Sigmoid colon (tissue), 7 donors: ENCODE data around the gene TNPO1. TPM values are rescaled to one million over a fixed set of nuclear protein-coding genes. Genes with fewer than 3 reads are reported as not detected.
A peak's percentile ranks its signal among the peaks of the same experiment; 100 is the strongest.

Experiments used
- DNase-seq: peaks from one replicate; pipeline ENCODE4 v3.0.0-alpha.2; 2019
- H3K27ac ChIP-seq, 4 donors: fragments of 200-600 bp; sonication (generic); one replicate each; pipeline ENCODE4 v1.5.1; 2016 to 2019; ENCODE audit warnings: mild to moderate bottlenecking in 1 of 4
- H3K27me3 ChIP-seq, 3 donors: fragments of 200-600 bp; sonication (generic); one replicate each; pipeline ENCODE4 v1.5.1; 2019; ENCODE audit warnings: mild to moderate bottlenecking in 1 of 3
- H3K36me3 ChIP-seq, 4 donors: fragments of 200-600 bp; sonication (generic); one replicate each; pipeline ENCODE4 v1.5.1; 2016 to 2019
- H3K4me1 ChIP-seq, 4 donors: fragments of 200-600 bp; sonication (generic); one replicate each; pipeline ENCODE4 v1.5.1; 2017 to 2019
- H3K4me3 ChIP-seq, 4 donors: fragments of 200-600 bp; sonication (generic); one replicate each; pipeline ENCODE4 v1.5.1; 2017 to 2019; ENCODE audit warnings: mild to moderate bottlenecking in 2 of 4, moderate library complexity in 1 of 4
- H3K9me3 ChIP-seq, 4 donors: fragments of 200-600 bp in 3 of 4; sonication (generic) in 3 of 4; one replicate each; pipeline versions ENCODE4 v1.5.1 to v1.6.1; 2013 to 2019
- CTCF ChIP-seq, 4 experiments: fragments of 450-650 bp in 3 of 4; fragments of 200-600 bp in 1 of 4; IDR thresholded peaks; one replicate each; pipeline ENCODE4 v1.5.1; 2016 to 2019; ENCODE audit warnings: antibody characterized with exemption in 4 of 4, mild to moderate bottlenecking in 3 of 4, moderate library complexity in 2 of 4
- EP300 ChIP-seq, 4 donors: sonication (generic); formaldehyde crosslinking; IDR thresholded peaks; one replicate each; pipeline ENCODE4 v1.6.1; 2017; ENCODE audit warnings: antibody characterized with exemption in 4 of 4
- POLR2A ChIP-seq, 2 donors: fragments of 450-650 bp; IDR thresholded peaks; one replicate each; pipeline ENCODE4 v1.6.1; 2016; ENCODE audit warnings: antibody characterized with exemption in 2 of 2, mild to moderate bottlenecking in 2 of 2, moderate library complexity in 2 of 2
- POLR2AphosphoS5 ChIP-seq, 4 donors: sonication (generic); formaldehyde crosslinking; IDR thresholded peaks; one replicate each; pipeline ENCODE4 v1.6.1; 2017; ENCODE audit warnings: antibody characterized with exemption in 4 of 4
- WGBS, 2 donors: extraction: QIAGEN DNeasy Blood & Tissue Kit; methylation state at CpG; one replicate each; pipeline ENCODE4 v1.1.7; 2013; 5-methylcytosine and 5-hydroxymethylcytosine counted together
- intact Hi-C: fragments of 100-400 bp; cut with DNase I; formaldehyde crosslinking; loops from one replicate; pipeline ENCODE4 v1.15.1; 2023
- polyA plus RNA-seq, 3 donors: library from polyadenylated mRNA; stranded (reverse); fragments of 200-250 nt; gene quantifications; one replicate each; pipeline ENCODE4 v1.2.3, GENCODE V29; 2013
- total RNA-seq, 4 donors: library from RNA; depleted of rRNA; stranded (reverse); fragments of >200 nt; gene quantifications; one replicate each; pipeline ENCODE4 v1.1.0, GENCODE V29; 2016
- donor health status: healthy with polysubstance abuse.
- donor health status: Bipolar disorder and iron deficiency.
- donor health status: healthy.

TNPO1 gene
- 100 to 1,000 TPM in 3 of 4 donors, 10 to 100 TPM in 1; 86.2 to 145 (median 113) TPM for total RNA-seq
- polyA plus RNA-seq, result 10 to 100 TPM; 18.6 to 28.7 (median 22.8) TPM

DNA sequence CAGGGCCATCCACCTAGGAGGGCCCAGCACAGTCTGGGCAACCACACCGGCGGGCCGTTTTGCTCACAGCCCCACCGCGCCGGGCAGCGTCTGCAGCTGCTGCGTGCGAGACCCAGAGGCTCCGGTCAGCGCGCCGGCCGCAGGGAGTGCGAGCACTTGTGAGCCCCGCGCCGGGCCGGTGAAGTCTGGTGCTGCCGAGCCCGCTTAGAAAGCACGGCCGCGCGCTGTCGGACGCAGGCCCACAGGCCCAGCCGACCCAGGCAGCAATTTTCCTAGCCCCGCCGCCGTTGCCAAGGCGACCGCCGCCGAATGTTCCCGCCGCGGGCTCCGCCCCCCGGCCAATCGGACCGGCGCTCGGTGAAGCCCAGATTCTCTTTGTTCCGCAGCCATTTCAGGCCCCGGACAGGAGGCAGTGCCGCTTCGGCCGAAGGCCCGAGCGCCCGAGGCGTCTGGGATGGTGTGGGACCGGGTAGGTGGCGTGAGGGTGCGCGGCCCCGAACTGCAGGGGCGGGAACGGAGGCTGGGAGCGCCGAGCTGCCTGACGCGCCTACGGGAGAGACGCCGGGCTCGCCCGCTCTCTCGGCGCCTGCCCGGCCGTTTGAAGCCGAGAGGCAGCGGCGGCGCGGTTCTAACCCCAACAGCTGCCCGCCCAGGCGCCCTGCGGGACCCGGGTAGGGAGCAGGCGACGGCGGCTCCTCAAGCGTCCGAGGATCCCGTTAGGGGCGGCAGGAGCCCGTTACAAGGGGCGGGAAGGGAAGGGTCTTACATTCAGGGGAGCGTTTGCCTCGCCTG lies at the start of gene TNPO1:
Gene TNPO1, plus strand, starts transcription at position 378 of the 792 bp plus-strand sequence. Its CDS starts 77 bp downstream, at position 455.
- no peaks in the 10 kb centered on the region for H3K9me3 ChIP-seq
- no peaks in the 10 kb centered on the region for H3K27me3 ChIP-seq
- DNase-seq, result peak; percentile 96
- H3K4me3 ChIP-seq, result peak within 1 kb of the TSS; percentile 65 to 88 (median 74)
- WGBS, 2 donors, result 0% methylated on average over 93 of the region's 93 CpGs
- intact Hi-C loops, result loop anchor here (1.0 to 10.0 kb wide), 3 partner anchors 32 to 206 kb away; no protein-coding TSS in a partner anchor
- H3K36me3 ChIP-seq, result no peaks in the 10 kb centered on the region
- H3K27ac ChIP-seq, result peak within 1 kb of the TSS; percentile 94 to 98 (median 96)
- H3K4me1 ChIP-seq, result peaks cover 0 to 29% (median 24%) of the 10 kb centered on the region in 4 donors
- TF ChIP-seq CTCF (IDR thresholded peaks at IDR 0.05) (no peak), POLR2AphosphoS5 (IDR thresholded peaks at IDR 0.05) (peak; percentile 96 to 99 (median 97)), POLR2A (IDR thresholded peaks at IDR 0.05) (peak; percentile 90 to 92), EP300 (IDR thresholded peaks at IDR 0.05) (peak in 1 of 4 donors; percentile 32)

- H3K27me3 ChIP-seq, result no peaks in the 10 kb centered on the region
- no peaks in the 10 kb centered on the region for H3K9me3 ChIP-seq
- intact Hi-C loops, result no loop called here
- no peaks in the 10 kb centered on the region for H3K36me3 ChIP-seq
- no peak overlapping the region for H3K27ac ChIP-seq
- no peak for DNase-seq
- H3K4me3 ChIP-seq, result no peak overlapping the region
- no peaks in the 10 kb centered on the region for H3K4me1 ChIP-seq
- WGBS, 2 donors, result 33 to 71% methylated on average over 7 of the region's 7 CpGs
- no peak for TF ChIP-seq POLR2A (IDR thresholded peaks at IDR 0.05)
- TF ChIP-seq CTCF (IDR thresholded peaks at IDR 0.05), result no peak
- no peak for TF ChIP-seq POLR2AphosphoS5 (IDR thresholded peaks at IDR 0.05)
Observed at GRCh38 chr5:72767289-72768010, 49.0 kb upstream of the TNPO1 start.

- Histone ChIP-seq H3K27ac (no peak overlapping the region), H3K4me3 (no peak overlapping the region), H3K36me3 (no peaks in the 10 kb centered on the region), H3K9me3 (no peaks in the 10 kb centered on the region), H3K4me1 (no peaks in the 10 kb centered on the region), H3K27me3 (no peaks in the 10 kb centered on the region)
- WGBS, 2 donors, result 93 to 97% methylated on average over 4 of the region's 4 CpGs
- intact Hi-C loops, result no loop called here
- no peak for DNase-seq
- no peak for TF ChIP-seq CTCF (IDR thresholded peaks at IDR 0.05)
- no peak for TF ChIP-seq POLR2AphosphoS5 (IDR thresholded peaks at IDR 0.05)
Observed at GRCh38 chr5:72770266-72770665, 46.2 kb upstream of the TNPO1 start.

- WGBS, 2 donors, result 95 to 97% methylated on average over 1 of the region's 1 CpG
- no peak for TF ChIP-seq EP300 (IDR thresholded peaks at IDR 0.05)
- TF ChIP-seq POLR2A (IDR thresholded peaks at IDR 0.05), result no peak
- no peak for TF ChIP-seq POLR2AphosphoS5 (IDR thresholded peaks at IDR 0.05)
- no peak for TF ChIP-seq CTCF (IDR thresholded peaks at IDR 0.05)
- no peak overlapping the region for H3K4me3 ChIP-seq
- no peaks in the 10 kb centered on the region for H3K36me3 ChIP-seq
- no peak overlapping the region for H3K27ac ChIP-seq
- intact Hi-C loops, result no loop called here
- peaks cover 0 to 5% (median 0%) of the 10 kb centered on the region in 4 donors for H3K9me3 ChIP-seq
- no peaks in the 10 kb centered on the region for H3K4me1 ChIP-seq
- H3K27me3 ChIP-seq, result no peaks in the 10 kb centered on the region
- no peak for DNase-seq
Observed at GRCh38 chr5:72776684-72777083, 39.8 kb upstream of the TNPO1 start.
